Measurements from ENCODE around the gene NACC1.

- TF ChIP-seq CTCF (IDR thresholded peaks at IDR 0.05; ENCODE audit: poor library complexity): no peak
- TF ChIP-seq EZH2 (IDR thresholded peaks at IDR 0.05; ENCODE audit: borderline replicate concordance): no peak
- no peak for TF ChIP-seq EZH2phosphoT487 (IDR thresholded peaks at IDR 0.05; ENCODE audit: low read depth, severe bottlenecking, unreplicated experiment)
Observed at GRCh38 chr19:13150931-13151604, 33.0 kb downstream of the NACC1 start.

Data from hepatocyte (in vitro differentiated cells).